ENCODE data around the gene CDHR5.

CDHR5 gene

GRCh38 chr11:569158-569885 lies 55.4 kb downstream of the CDHR5 start:
- peaks cover 22% of the 10 kb centered on the region for H3K4me1 ChIP-seq (ENCODE audit: control insufficient read depth, low read length)
- H3K4me3 ChIP-seq (ENCODE audit: low read length) = peak overlapping the region; percentile 72
- H3K9me3 ChIP-seq (ENCODE audit: control insufficient read depth, insufficient read depth, low read length) = no peaks in the 10 kb centered on the region
- 0 out of 2 replicates have a peak, but pooled peaks cover 2% of the 10 kb centered on the region for H3K27me3 ChIP-seq (ENCODE audit: control insufficient read depth, low read length)
- H3K27ac ChIP-seq (ENCODE audit: low read depth, low read length) = no peak overlapping the region
- no peaks in the 10 kb centered on the region for H3K9me2 ChIP-seq (replicated peaks; ENCODE audit: control insufficient read depth, low read length)
- H3K4me2 ChIP-seq (ENCODE audit: low read length) = peak overlapping the region; percentile 70
- H3F3A ChIP-seq (ENCODE audit: control insufficient read depth, insufficient read depth) = no peaks in the 10 kb centered on the region
- peaks cover 15% of the 10 kb centered on the region for H3K36me3 ChIP-seq (ENCODE audit: control insufficient read depth, low read length)
- H3K79me2 ChIP-seq (ENCODE audit: control insufficient read depth, low read length) = peaks cover 10% of the 10 kb centered on the region
- TF ChIP-seq EZH2phosphoT487 (IDR thresholded peaks at IDR 0.05; ENCODE audit: borderline replicate concordance, low read length) = no peak
- TF ChIP-seq CTCF (IDR thresholded peaks at IDR 0.05; ENCODE audit: low read depth, low read length, poor library complexity, severe bottlenecking) = no peak
- no peaks in the 10 kb centered on the region for H4K20me1 ChIP-seq (ENCODE audit: control insufficient read depth, insufficient read depth, low read depth, low read length)

GRCh38 chr11:568306-569157 lies 56.2 kb downstream of the CDHR5 start:
- Histone ChIP-seq H3K4me2 (ENCODE audit: low read length) (peak overlapping the region; percentile 79), H3K4me3 (ENCODE audit: low read length) (peak overlapping the region; percentile 89), H3K9me3 (ENCODE audit: control insufficient read depth, insufficient read depth, low read length) (no peaks in the 10 kb centered on the region), H3F3A (ENCODE audit: control insufficient read depth, insufficient read depth) (no peaks in the 10 kb centered on the region), H3K27ac (ENCODE audit: low read depth, low read length) (no peak overlapping the region), H4K20me1 (ENCODE audit: control insufficient read depth, insufficient read depth, low read depth, low read length) (no peaks in the 10 kb centered on the region), H3K27me3 (ENCODE audit: control insufficient read depth, low read length) (0 out of 2 replicates have a peak, but pooled peaks cover 2% of the 10 kb centered on the region), H3K79me2 (ENCODE audit: control insufficient read depth, low read length) (peaks cover 10% of the 10 kb centered on the region), H3K9me2 (replicated peaks; ENCODE audit: control insufficient read depth, low read length) (no peaks in the 10 kb centered on the region), H3K4me1 (ENCODE audit: control insufficient read depth, low read length) (peaks cover 19% of the 10 kb centered on the region), H3K36me3 (ENCODE audit: control insufficient read depth, low read length) (peaks cover 15% of the 10 kb centered on the region)
- TF ChIP-seq EZH2phosphoT487 (IDR thresholded peaks at IDR 0.05; ENCODE audit: borderline replicate concordance, low read length) (no peak), CTCF (IDR thresholded peaks at IDR 0.05; ENCODE audit: low read depth, low read length, poor library complexity, severe bottlenecking) (no peak)

GRCh38 chr11:567629-568292 lies 57.0 kb downstream of the CDHR5 start:
- H3K79me2 ChIP-seq (ENCODE audit: control insufficient read depth, low read length) = peaks cover 10% of the 10 kb centered on the region
- peaks cover 19% of the 10 kb centered on the region for H3K4me1 ChIP-seq (ENCODE audit: control insufficient read depth, low read length)
- no peak overlapping the region for H3K27ac ChIP-seq (ENCODE audit: low read depth, low read length)
- peak overlapping the region; percentile 89 for H3K4me3 ChIP-seq (ENCODE audit: low read length)
- 0 out of 2 replicates have a peak, but pooled peaks cover 2% of the 10 kb centered on the region for H3K27me3 ChIP-seq (ENCODE audit: control insufficient read depth, low read length)
- H3K9me2 ChIP-seq (replicated peaks; ENCODE audit: control insufficient read depth, low read length) = no peaks in the 10 kb centered on the region
- no peaks in the 10 kb centered on the region for H4K20me1 ChIP-seq (ENCODE audit: control insufficient read depth, insufficient read depth, low read depth, low read length)
- H3K9me3 ChIP-seq (ENCODE audit: control insufficient read depth, insufficient read depth, low read length) = no peaks in the 10 kb centered on the region
- peak overlapping the region; percentile 79 for H3K4me2 ChIP-seq (ENCODE audit: low read length)
- TF ChIP-seq CTCF (IDR thresholded peaks at IDR 0.05; ENCODE audit: low read depth, low read length, poor library complexity, severe bottlenecking) (no peak), EZH2phosphoT487 (IDR thresholded peaks at IDR 0.05; ENCODE audit: borderline replicate concordance, low read length) (no peak)
- peaks cover 15% of the 10 kb centered on the region for H3K36me3 ChIP-seq (ENCODE audit: control insufficient read depth, low read length)
- no peaks in the 10 kb centered on the region for H3F3A ChIP-seq (ENCODE audit: control insufficient read depth, insufficient read depth)
